ENCODE results near the gene EVC2. TPM values are rescaled to one million over a fixed set of nuclear protein-coding genes. Genes with fewer than 3 reads are reported as not detected.
"Not testable (repeated sequence)": the region's sequence is repeated elsewhere in the genome, so short reads cannot be mapped to it uniquely, and the experiment has no call there.

EVC2 gene
- total RNA-seq, 2 experiments from 2014 or later: 0.68 to 0.69 TPM

DNA sequence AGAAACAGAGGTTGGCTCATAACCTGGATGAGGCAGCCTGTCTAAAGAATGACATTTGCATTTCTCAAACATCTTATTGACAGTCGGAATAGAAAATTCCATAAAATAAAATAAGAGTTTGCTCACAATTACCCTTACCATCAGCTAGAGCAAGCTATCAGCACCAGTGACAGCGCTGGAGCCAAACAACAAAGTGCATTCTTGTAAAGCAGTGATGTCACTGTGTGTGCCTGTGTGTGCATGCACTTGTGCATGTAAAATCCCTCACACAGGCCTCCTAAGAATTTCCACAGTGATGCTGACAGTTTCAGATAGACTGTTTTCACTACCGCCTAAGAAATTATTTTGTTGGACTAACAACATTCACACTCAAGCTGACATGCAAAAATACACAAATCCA, 77.6 kb downstream of the EVC2 start:
- ATAC-seq (ENCODE audit: low read depth): no peak
- DNase-seq: no peak
- POLR2A ChIA-PET: no interaction called here
- Mint-ChIP-seq H3K36me3 (no peaks in the 10 kb centered on the region), H3K9me3 (no peaks in the 10 kb centered on the region), H3K27me3 (no peaks in the 10 kb centered on the region), H3K4me3 (no peak overlapping the region), H3K4me1 (no peaks in the 10 kb centered on the region), H3K27ac (no peak overlapping the region)

DNA sequence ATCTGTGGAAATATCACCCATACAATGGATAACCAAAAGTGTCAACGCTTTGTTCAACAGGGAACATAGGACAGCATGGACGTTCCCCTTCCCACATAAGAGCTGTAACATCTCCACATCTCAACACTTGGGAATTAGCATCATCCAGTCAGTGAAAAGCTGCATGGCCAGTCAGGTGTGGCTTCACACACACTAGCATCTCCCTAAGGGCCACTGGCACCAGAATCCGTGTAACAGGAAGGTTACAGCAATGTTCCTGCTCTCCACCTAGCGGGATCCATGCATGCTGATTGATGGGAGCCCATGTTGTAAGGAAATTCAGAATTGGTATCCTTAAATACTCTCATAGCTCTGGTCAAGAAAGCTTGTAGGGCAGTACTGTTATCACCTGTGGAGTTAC, 78.8 kb downstream of the EVC2 start:
- ATAC-seq (ENCODE audit: low read depth) (no peak), DNase-seq (no peak)
- H3K36me3 Mint-ChIP-seq: no peaks in the 10 kb centered on the region
- H3K27ac Mint-ChIP-seq: no peak overlapping the region
- H3K9me3 Mint-ChIP-seq: no peaks in the 10 kb centered on the region
- no peaks in the 10 kb centered on the region for H3K27me3 Mint-ChIP-seq
- H3K4me1 Mint-ChIP-seq: no peaks in the 10 kb centered on the region
- POLR2A ChIA-PET: no interaction called here
- H3K4me3 Mint-ChIP-seq: no peak overlapping the region

DNA sequence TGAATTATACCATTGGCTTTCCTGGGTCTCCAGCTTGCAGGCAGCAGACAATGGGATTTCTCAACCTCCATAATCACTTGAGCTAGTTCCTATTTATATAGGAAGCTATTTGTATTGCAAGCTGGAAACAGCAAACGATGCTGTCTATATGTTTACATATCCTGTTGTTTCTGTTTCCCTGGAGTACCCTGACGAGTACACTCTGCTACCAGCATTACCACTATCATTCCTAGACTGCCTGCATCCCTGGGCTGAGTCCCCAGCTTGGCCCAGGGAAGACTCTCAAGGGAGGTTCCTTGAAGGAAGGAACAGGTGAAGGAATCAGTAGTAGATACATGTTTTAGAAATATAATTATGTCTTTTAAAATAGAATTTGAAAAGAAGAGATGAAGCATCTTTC, 81.4 kb downstream of the EVC2 start:
- Mint-ChIP-seq H3K9me3 (peaks cover 2% of the 10 kb centered on the region), H3K27ac (no peak overlapping the region), H3K36me3 (no peaks in the 10 kb centered on the region), H3K27me3 (no peaks in the 10 kb centered on the region), H3K4me1 (no peaks in the 10 kb centered on the region), H3K4me3 (no peak overlapping the region)
- ATAC-seq (ENCODE audit: low read depth): no peak
- DNase-seq: no peak
- POLR2A ChIA-PET: no interaction called here

DNA sequence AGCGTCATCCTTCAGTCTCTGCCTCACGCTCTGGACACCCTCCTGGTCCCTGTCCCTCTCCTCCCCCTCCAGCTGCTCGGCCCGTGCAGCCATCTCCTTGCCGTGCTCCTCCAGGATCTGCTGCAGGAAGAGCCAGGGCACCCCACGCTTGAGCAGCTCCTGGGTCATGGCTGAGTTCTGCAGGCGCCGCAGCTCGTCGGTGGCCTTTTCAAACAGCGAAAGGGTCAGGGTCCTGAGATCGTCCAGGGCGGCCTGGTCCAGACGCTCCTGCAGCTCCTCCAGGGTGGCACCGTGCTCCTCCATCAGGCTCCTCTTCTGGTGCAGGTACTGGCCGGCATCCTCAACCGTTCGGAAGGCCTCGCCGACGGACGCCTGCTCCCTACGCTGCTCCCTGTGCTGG, 85.8 kb downstream of the EVC2 start:
- Mint-ChIP-seq H3K4me1 (no peaks in the 10 kb centered on the region), H3K36me3 (no peaks in the 10 kb centered on the region), H3K27me3 (no peaks in the 10 kb centered on the region), H3K4me3 (no peak overlapping the region), H3K9me3 (peaks cover 2% of the 10 kb centered on the region), H3K27ac (no peak overlapping the region)
- no peak for DNase-seq
- POLR2A ChIA-PET: no interaction called here
- no peak for ATAC-seq (ENCODE audit: low read depth)

DNA sequence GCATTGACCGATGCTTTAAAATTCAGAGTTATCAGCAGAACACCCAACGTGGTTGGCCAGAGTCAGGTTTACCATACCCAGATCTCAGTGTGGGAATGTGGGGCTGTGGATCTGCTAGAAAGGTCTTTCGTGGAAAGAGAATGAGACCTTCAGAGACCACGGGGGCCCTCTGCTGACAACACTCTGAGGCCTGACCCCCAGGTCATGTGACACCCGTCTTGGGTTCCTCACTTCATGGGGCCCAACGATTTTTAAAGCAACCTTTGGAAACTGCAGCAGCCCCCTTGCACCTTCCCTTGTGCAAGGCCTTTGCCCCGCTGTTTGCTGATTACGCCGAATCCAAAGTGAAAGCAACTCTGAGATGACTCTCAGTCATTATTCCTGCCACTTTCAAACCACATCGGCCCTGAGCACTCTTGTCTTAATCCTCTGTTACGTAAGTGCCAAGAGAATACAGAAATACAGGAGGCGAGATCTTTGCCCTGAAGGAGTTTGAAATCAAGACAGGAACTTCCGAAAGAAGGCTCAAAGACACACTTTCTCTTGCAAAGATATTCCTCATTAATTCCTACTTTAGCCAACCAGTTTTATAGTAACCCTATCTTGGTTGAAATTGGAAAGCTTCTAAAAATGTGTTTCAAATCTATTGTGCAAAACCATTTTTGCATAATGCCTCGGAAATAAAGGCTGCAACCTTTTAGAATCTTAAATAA, 88.3 kb downstream of the EVC2 start:
- no peaks in the 10 kb centered on the region for H3K36me3 Mint-ChIP-seq
- no peak overlapping the region for H3K27ac Mint-ChIP-seq
- DNase-seq (no peak), ATAC-seq (ENCODE audit: low read depth) (no peak)
- POLR2A ChIA-PET: no interaction called here
- H3K9me3 Mint-ChIP-seq: peaks cover 2% of the 10 kb centered on the region
- no peak overlapping the region for H3K4me3 Mint-ChIP-seq
- no peaks in the 10 kb centered on the region for H3K4me1 Mint-ChIP-seq
- H3K27me3 Mint-ChIP-seq: no peaks in the 10 kb centered on the region

DNA sequence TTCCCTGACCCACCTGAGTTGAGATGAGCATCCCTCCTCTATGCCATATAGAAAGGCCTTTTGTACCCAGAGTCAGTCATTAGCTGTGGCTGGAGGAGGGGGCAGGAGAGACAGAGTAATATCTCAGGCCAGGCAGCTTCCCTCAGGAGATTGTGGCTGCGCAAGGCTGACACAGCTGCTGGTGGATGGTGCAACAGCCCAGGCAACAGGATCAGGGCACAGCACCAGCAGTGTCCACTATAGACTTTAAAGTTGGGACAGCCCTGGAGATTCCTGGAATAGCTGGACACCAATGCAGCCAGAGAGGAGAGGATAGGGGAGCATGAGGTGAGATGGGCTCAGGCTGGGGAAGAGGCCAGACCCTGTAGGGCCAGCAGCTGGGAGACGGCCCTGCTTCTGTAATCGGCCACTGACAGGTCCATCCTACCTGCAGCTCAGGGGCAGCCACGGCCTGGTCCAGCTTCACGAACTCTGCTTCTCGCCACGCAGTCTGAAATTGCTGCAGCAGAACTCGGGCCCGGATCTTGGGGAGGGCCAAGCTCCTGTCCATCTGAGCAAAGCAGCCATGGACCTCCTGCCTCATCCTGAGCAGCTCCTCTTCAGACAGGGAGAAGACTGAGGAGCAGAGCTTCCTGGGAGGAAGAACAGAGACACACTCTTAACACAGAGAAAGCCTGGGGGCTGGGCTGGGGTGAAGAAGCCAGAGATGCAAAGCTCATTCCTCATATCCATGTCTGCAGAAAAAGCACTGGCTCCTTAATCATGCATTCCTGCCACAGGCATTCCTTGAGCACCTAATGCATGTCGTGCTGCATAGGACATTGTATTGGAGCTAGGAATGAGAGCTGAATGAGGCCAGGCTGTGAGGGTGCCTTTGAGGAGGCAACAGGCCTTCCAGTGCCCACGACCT, 90.1 kb downstream of the EVC2 start:
- POLR2A ChIA-PET: no interaction called here
- ATAC-seq (ENCODE audit: low read depth): no peak
- H3K4me3 Mint-ChIP-seq: no peak overlapping the region
- no peak for DNase-seq
- H3K9me3 Mint-ChIP-seq: no peaks in the 10 kb centered on the region
- H3K27me3 Mint-ChIP-seq: no peaks in the 10 kb centered on the region
- no peak overlapping the region for H3K27ac Mint-ChIP-seq
- no peaks in the 10 kb centered on the region for H3K36me3 Mint-ChIP-seq
- H3K4me1 Mint-ChIP-seq: no peaks in the 10 kb centered on the region

DNA sequence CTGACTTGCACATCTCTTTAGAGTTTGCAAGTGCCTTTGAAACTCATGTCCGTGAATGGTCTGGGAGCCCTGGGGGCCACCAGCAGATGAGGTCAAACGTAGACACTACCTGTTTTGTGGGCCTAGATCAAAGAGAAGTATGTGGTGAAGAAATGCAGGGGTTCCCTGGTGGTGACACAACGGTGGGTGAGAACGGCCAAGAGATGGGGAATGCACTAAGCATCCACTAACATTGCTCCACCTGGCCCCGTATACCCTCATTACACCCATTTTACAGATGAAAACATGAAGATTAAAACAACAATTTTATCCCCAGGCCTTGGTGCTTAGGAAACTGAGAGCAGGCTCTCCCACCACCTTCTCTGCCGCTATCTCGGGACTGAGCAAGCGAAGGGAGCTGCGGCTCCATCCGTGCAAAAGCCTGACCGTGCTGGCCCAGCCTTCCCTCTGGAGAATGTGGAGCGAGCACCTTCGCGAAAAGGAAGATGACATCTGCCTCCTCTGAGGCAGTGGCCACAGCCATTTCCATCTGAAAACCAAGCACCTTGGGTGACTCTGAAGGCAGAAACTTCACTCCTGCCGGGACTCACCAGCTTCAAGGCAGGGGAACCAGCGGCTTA, 91.9 kb downstream of the EVC2 start:
- Mint-ChIP-seq H3K9me3 (no peaks in the 10 kb centered on the region), H3K4me3 (no peak overlapping the region), H3K27me3 (peaks cover under 1% of the 10 kb centered on the region), H3K36me3 (no peaks in the 10 kb centered on the region), H3K4me1 (no peaks in the 10 kb centered on the region), H3K27ac (no peak overlapping the region)
- POLR2A ChIA-PET: no interaction called here
- ATAC-seq (ENCODE audit: low read depth): no peak
- DNase-seq: no peak

DNA sequence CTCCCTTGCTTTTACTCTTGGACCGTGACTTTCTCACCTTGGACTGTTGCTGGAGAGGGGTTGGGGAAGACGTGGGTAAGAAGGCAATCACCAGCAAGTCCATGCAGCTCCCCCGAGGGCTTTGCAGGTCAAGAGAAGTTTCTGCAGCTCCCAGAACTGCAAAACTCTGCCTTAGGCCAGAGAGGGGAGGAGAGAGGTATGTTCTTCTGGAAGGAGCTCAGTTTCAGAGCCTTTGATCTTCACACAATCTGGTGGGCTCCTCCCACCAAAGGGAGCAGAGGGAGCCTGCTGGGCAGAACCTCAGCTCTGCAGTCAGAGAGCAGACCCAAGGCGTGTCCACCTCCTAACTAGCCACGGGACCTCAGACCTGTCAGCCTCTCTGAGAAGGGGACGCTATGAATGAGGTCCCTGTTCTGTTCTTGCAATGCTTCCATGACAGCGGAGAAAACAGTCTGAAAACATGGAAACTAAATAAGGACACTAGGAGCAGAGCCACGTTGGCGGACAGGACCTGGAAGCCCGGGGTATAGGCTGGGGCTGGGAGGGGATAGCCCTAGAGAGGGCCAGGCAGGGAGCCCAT, 92.8 kb downstream of the EVC2 start:
- H3K4me3 Mint-ChIP-seq: no peak overlapping the region
- H3K4me1 Mint-ChIP-seq: no peaks in the 10 kb centered on the region
- H3K27me3 Mint-ChIP-seq: peaks cover 3% of the 10 kb centered on the region
- no peak overlapping the region for H3K27ac Mint-ChIP-seq
- H3K36me3 Mint-ChIP-seq: no peaks in the 10 kb centered on the region
- no peaks in the 10 kb centered on the region for H3K9me3 Mint-ChIP-seq
- POLR2A ChIA-PET: no interaction called here
- ATAC-seq (ENCODE audit: low read depth) (no peak), DNase-seq (no peak)

DNA sequence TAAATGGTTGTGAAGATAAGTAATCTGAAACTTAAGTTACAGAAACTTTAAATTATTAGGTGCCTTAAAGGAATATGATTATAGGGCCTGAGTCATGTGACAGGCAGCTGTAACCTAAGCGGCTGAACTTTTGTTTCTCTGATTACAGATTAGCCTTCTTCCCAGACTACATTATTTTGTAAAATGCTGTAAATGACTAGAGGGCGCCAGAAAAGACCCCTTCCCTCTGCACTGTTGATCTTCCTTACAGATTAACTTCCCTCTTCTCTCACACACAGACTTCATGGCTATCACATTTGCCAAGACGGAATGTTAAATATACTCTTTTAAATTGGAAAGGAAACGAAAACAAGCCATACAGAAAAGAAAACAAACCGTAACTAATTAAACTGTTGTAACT, 96.6 kb downstream of the EVC2 start:
- H3K9me3 Mint-ChIP-seq: no peaks in the 10 kb centered on the region
- no peak for ATAC-seq (ENCODE audit: low read depth)
- no peak for DNase-seq
- no peaks in the 10 kb centered on the region for H3K36me3 Mint-ChIP-seq
- no peak overlapping the region for H3K4me3 Mint-ChIP-seq
- no peak overlapping the region for H3K27ac Mint-ChIP-seq
- H3K4me1 Mint-ChIP-seq: no peaks in the 10 kb centered on the region
- POLR2A ChIA-PET: no interaction called here
- H3K27me3 Mint-ChIP-seq: peaks cover 3% of the 10 kb centered on the region

DNA sequence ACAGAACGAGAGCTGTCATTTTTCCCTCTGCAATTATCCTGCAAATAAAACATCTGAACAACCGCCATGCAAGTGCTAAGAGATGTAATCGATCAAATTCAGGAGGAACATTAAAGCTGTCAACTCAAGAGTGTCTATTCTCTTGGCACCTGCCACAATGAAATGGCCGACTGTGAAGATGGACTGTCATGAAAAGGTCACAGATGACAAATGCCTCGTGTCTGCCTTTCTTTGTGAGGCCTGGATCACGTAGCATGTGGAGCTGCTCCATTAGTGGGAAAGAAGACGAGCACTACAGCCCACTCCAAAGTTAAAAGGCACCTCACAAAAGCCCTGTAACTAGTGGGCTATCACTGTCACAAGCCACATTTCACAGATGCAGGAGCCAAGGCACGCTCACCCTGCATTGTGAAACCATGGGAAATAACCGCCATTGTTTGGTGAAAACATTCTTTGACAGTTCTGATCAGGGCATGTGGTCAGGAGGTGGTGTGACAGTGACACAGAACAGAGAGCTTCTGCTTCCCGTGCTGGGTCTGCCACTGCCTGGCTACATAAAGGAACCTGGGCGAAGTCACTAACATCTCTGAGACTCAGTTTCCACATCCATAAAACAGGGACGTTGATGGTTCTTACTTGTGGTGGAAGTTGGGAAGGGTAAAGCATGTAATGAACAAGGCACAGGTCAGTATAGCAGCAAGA, 98.9 kb downstream of the EVC2 start:
- no peak for ATAC-seq (ENCODE audit: low read depth)

DNA sequence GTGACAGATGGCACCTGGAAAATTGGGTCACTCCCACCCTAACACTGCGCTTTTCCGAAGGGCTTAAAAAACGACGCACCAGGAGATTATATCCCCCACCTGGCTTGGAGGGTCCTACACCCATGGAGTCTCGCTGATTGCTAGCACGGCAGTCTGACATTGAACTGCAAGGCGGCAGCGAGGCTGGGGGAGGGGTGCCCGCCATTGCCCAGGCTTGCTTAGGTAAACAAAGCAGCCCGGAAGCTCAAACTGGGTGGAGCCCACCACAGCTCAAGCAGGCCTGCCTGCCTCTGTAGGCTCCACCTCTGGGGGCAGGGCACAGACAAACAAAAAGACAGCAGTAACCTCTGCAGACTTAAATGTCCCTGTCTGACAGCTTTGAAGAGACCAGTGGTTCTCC, 114.5 kb downstream of the EVC2 start:
- ATAC-seq (ENCODE audit: low read depth); H3K27me3 Mint-ChIP-seq; H3K27ac Mint-ChIP-seq; H3K9me3 Mint-ChIP-seq; DNase-seq; H3K4me3 Mint-ChIP-seq; POLR2A ChIA-PET; H3K4me1 Mint-ChIP-seq; H3K36me3 Mint-ChIP-seq: not testable (repeated sequence)

More for the DNA sequence above, 98.9 kb downstream of the EVC2 start:
- no peak overlapping the region for H3K4me3 Mint-ChIP-seq
- H3K27ac Mint-ChIP-seq: no peak overlapping the region
- H3K9me3 Mint-ChIP-seq: no peaks in the 10 kb centered on the region
- no peaks in the 10 kb centered on the region for H3K4me1 Mint-ChIP-seq
- peaks cover 4% of the 10 kb centered on the region for H3K27me3 Mint-ChIP-seq
- POLR2A ChIA-PET: no interaction called here
- DNase-seq: no peak
- H3K36me3 Mint-ChIP-seq: no peaks in the 10 kb centered on the region

DNA sequence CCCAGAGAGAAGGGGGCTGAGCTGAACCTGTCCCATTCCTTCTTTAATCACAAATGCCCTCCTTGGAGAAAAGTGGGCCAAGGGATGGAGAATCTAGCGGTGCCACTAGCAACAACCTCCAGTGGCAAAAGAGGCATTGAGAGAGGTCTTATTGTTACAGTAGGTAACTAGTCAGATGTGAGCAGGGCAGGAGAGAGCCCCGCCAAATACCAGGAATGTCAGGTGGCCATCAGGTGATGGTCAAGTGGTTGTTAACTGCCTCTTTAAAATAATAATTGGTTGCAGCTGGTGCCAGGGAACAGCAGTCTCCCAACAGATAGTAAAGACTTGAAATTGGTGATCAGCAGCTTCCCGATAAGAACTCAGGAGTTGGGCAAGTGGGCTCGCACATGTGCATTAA, 116.1 kb downstream of the EVC2 start:
- H3K4me1 Mint-ChIP-seq: no peaks in the 10 kb centered on the region
- ATAC-seq (ENCODE audit: low read depth): no peak
- DNase-seq: no peak
- H3K36me3 Mint-ChIP-seq: no peaks in the 10 kb centered on the region
- peaks cover 12% of the 10 kb centered on the region for H3K9me3 Mint-ChIP-seq
- POLR2A ChIA-PET: no interaction called here
- no peak overlapping the region for H3K4me3 Mint-ChIP-seq
- no peak overlapping the region for H3K27ac Mint-ChIP-seq
- no peaks in the 10 kb centered on the region for H3K27me3 Mint-ChIP-seq

DNA sequence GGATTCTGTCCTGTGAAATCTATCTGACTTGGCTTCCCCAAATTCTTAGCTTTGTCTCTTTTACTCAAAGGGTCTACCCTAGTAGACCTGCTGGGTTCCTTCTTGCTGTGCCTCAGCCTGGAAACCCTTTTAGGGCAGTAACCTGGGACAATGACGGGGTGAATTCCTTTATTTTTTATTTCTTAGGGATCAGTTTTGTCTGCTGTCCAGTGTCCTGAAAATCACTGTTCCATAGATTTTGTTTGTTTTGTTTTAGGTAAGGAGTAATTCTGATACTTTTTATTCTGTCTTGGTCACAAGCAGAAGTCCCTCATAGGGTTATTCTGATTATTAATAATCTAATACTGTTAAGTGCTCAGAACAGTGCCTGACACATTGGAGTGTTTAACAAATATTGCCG, 118.9 kb downstream of the EVC2 start:
- H3K27ac Mint-ChIP-seq: no peak overlapping the region
- no peaks in the 10 kb centered on the region for H3K4me1 Mint-ChIP-seq
- POLR2A ChIA-PET: no interaction called here
- ATAC-seq (ENCODE audit: low read depth): no peak
- peaks cover 11% of the 10 kb centered on the region for H3K9me3 Mint-ChIP-seq
- DNase-seq: no peak
- no peaks in the 10 kb centered on the region for H3K27me3 Mint-ChIP-seq
- H3K4me3 Mint-ChIP-seq: no peak overlapping the region
- H3K36me3 Mint-ChIP-seq: no peaks in the 10 kb centered on the region
